Measurements from ENCODE around the gene SLC6A8. TPM values are rescaled to one million over a fixed set of nuclear protein-coding genes. Genes with fewer than 3 reads are reported as not detected.

SLC6A8 gene
- total and polyA plus RNA-seq, 2 experiments from 2014 or later, result 1.8 to 11.7 TPM

DNA sequence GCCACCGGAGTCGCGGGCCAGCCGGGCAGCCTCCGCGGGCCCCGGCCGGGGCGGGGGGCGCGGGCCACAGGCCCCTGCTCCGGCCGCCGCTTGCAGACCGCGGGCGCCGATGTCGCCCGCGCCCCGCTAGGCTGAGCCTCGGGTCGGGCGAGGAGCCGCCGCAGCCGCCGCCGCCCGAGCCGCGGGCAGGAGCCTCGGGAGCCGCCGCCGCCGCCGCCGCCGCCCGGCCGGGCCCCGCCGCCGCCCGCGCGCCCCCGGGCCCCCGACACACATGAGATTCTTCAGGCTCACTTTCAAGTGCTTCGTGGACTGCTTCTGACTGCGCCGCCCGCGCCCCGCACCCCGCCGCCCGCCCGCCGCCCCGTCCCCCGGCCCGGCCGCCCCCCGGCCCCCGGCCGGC is 345 bp downstream of the SLC6A8 start:
- H4K20me1 ChIP-seq (ENCODE audit: insufficient read depth), result no peaks in the 10 kb centered on the region
- in situ Hi-C loops (cut with MboI), result no loop called here
- DNase-seq, result peak; percentile 23
- H3F3A ChIP-seq (ENCODE audit: insufficient read depth), result no peaks in the 10 kb centered on the region
- no peaks in the 10 kb centered on the region for H3K27me3 ChIP-seq (replicated peaks; ENCODE audit: insufficient read depth)
- H3K9me2 ChIP-seq (ENCODE audit: insufficient read depth), result no peaks in the 10 kb centered on the region
- no peak overlapping the region for H3K27ac ChIP-seq
- H3K4me3 ChIP-seq, result no peak overlapping the region
- no CpG with 5 or more reads among the region's 69 CpGs for WGBS, 2 experiments (ENCODE audit: low coverage in 1 of 2, low lambda C conversion rate in 2 of 2, missing lambda C conversion rate in 2 of 2)
- no peaks in the 10 kb centered on the region for H3K36me3 ChIP-seq (ENCODE audit: low read depth)
- H3K9me3 ChIP-seq (ENCODE audit: low read depth), result no peaks in the 10 kb centered on the region
- TF ChIP-seq EZH2phosphoT487 (IDR thresholded peaks at IDR 0.05; ENCODE audit: insufficient read depth, low read depth) (no peak), EZH2 (IDR thresholded peaks at IDR 0.05; ENCODE audit: insufficient read depth, poor library complexity, severe bottlenecking) (no peak)
- H3K79me2 ChIP-seq (ENCODE audit: insufficient read depth), result no peaks in the 10 kb centered on the region
- no peak overlapping the region for H3K9ac ChIP-seq
- H3K4me1 ChIP-seq (ENCODE audit: insufficient read depth), result no peaks in the 10 kb centered on the region
- H3K4me2 ChIP-seq (ENCODE audit: unreplicated experiment), result no peak overlapping the region
- H2AFZ ChIP-seq, result no peak overlapping the region

DNA sequence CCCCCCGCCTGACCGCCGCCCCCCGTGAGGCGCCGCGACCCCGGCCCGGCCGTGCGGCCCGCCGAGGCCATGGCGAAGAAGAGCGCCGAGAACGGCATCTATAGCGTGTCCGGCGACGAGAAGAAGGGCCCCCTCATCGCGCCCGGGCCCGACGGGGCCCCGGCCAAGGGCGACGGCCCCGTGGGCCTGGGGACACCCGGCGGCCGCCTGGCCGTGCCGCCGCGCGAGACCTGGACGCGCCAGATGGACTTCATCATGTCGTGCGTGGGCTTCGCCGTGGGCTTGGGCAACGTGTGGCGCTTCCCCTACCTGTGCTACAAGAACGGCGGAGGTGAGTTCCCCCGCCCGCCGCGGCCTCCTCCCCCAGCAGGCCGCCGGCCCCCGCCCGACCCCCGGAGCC is 780 bp downstream of the SLC6A8 start:
- Histone ChIP-seq H3K36me3 (ENCODE audit: low read depth) (no peaks in the 10 kb centered on the region), H3K4me3 (peak overlapping the region; percentile 59), H3K4me2 (ENCODE audit: unreplicated experiment) (no peak overlapping the region), H3K27me3 (replicated peaks; ENCODE audit: insufficient read depth) (no peaks in the 10 kb centered on the region), H3K27ac (no peak overlapping the region), H3K9me3 (ENCODE audit: low read depth) (no peaks in the 10 kb centered on the region), H3K79me2 (ENCODE audit: insufficient read depth) (no peaks in the 10 kb centered on the region), H3K9me2 (ENCODE audit: insufficient read depth) (no peaks in the 10 kb centered on the region), H2AFZ (no peak overlapping the region), H3F3A (ENCODE audit: insufficient read depth) (no peaks in the 10 kb centered on the region), H3K9ac (peak overlapping the region; percentile 56), H3K4me1 (ENCODE audit: insufficient read depth) (no peaks in the 10 kb centered on the region), H4K20me1 (ENCODE audit: insufficient read depth) (no peaks in the 10 kb centered on the region)
- TF ChIP-seq EZH2 (IDR thresholded peaks at IDR 0.05; ENCODE audit: insufficient read depth, poor library complexity, severe bottlenecking), result no peak
- TF ChIP-seq EZH2phosphoT487 (IDR thresholded peaks at IDR 0.05; ENCODE audit: insufficient read depth, low read depth), result no peak
- in situ Hi-C loops (cut with MboI), result no loop called here
- peak; percentile 34 for DNase-seq
- WGBS, 2 experiments (ENCODE audit: low coverage in 1 of 2, low lambda C conversion rate in 2 of 2, missing lambda C conversion rate in 2 of 2), result 0% methylated on average over 2 to 10 of the region's 57 CpGs

DNA sequence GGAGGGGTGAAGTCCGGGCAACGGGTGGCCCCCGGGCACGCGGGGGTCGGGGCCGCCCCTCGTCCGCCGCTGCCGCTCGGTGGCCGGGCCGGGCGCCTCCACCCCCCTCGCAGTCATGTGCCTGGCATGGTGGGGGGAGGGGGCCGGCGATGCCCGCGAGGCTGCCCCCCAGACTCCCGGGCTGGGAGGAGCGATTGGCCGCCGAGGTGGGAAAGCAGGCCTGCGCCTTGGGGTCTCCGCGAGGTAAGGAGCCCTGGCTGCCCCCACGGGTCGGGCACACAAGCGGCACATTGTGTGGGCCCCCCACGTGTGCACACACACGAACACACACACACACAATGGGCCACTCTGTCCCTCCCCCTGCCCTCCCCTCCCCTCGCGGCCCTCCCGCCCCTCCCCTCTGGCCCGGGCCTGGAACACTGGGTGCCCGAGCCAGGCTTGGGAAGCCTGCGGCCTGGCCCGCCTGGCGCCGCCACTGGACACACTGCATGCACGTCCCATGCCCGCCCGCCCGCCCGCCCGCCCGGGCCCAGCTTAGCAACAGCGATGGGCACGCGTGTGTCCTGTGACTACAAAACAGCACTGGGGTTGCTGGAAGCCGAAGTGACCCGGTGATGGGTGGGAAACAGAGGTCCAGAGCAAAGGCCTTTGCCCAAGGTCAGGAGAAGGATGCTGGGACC is 1.3 kb downstream of the SLC6A8 start:
- in situ Hi-C loops (cut with MboI), result no loop called here
- Histone ChIP-seq H3F3A (ENCODE audit: insufficient read depth) (no peaks in the 10 kb centered on the region), H2AFZ (no peak overlapping the region), H3K4me2 (ENCODE audit: unreplicated experiment) (peak overlapping the region; percentile 35), H3K9me3 (ENCODE audit: low read depth) (no peaks in the 10 kb centered on the region), H3K27me3 (replicated peaks; ENCODE audit: insufficient read depth) (no peaks in the 10 kb centered on the region), H3K36me3 (ENCODE audit: low read depth) (no peaks in the 10 kb centered on the region), H4K20me1 (ENCODE audit: insufficient read depth) (no peaks in the 10 kb centered on the region), H3K4me3 (peak overlapping the region; percentile 59; the same call in 1 of the 2 replicates), H3K4me1 (ENCODE audit: insufficient read depth) (no peaks in the 10 kb centered on the region), H3K79me2 (ENCODE audit: insufficient read depth) (no peaks in the 10 kb centered on the region), H3K9ac (peak overlapping the region; percentile 57), H3K27ac (peak overlapping the region; percentile 52; the same call in 1 of the 2 replicates), H3K9me2 (ENCODE audit: insufficient read depth) (no peaks in the 10 kb centered on the region)
- TF ChIP-seq EZH2 (IDR thresholded peaks at IDR 0.05; ENCODE audit: insufficient read depth, poor library complexity, severe bottlenecking) (no peak), EZH2phosphoT487 (IDR thresholded peaks at IDR 0.05; ENCODE audit: insufficient read depth, low read depth) (no peak)
- WGBS, 2 experiments (ENCODE audit: low coverage in 1 of 2, low lambda C conversion rate in 2 of 2, missing lambda C conversion rate in 2 of 2), result 2 to 5% methylated on average over 8 to 22 of the region's 53 CpGs
- peak; percentile 70 for DNase-seq

DNA sequence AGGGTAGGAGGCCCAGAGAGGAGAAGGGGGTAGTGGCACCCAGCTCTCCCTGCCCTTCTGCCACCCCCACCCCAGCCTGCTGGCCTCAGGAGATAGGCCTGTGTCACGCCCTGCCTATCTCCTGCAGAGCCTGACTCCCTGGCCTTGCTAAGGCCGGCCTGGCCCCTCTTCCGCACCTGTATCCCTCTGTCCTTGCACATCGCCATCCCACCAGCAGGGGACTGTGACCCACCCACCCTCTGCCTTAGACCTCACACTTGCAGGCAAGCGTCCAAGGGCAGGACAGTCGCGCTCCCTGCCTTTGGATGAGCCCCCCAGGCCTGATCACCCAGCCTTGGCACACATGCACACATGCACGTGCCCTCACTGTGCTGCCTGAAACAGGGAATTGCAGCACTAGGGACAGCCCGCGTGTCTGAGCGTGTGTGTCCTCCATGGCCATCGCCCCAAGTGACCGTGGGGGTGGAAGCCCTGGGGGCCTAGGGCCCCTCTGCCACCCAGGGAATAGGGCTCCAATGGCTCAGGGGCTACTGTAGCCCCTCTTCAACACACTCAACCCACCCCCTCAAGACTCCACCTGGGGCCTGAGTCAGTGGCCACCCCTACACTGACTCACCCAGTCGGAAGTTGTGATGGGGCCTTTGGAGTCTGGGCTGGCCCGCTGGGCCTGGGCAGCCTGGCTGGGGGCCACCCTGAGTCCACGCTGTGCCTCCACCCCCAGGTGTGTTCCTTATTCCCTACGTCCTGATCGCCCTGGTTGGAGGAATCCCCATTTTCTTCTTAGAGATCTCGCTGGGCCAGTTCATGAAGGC is 2.1 kb downstream of the SLC6A8 start:
- H3K4me3 ChIP-seq, result peak overlapping the region; percentile 48; the same call in 1 of the 2 replicates
- in situ Hi-C loops (cut with MboI), result no loop called here
- no peaks in the 10 kb centered on the region for H3K9me3 ChIP-seq (ENCODE audit: low read depth)
- TF ChIP-seq EZH2phosphoT487 (IDR thresholded peaks at IDR 0.05; ENCODE audit: insufficient read depth, low read depth), result no peak
- TF ChIP-seq EZH2 (IDR thresholded peaks at IDR 0.05; ENCODE audit: insufficient read depth, poor library complexity, severe bottlenecking), result no peak
- H3K27me3 ChIP-seq (replicated peaks; ENCODE audit: insufficient read depth), result no peaks in the 10 kb centered on the region
- peak overlapping the region; percentile 35 for H3K4me2 ChIP-seq (ENCODE audit: unreplicated experiment)
- H3K79me2 ChIP-seq (ENCODE audit: insufficient read depth), result no peaks in the 10 kb centered on the region
- no peaks in the 10 kb centered on the region for H3K9me2 ChIP-seq (ENCODE audit: insufficient read depth)
- H3F3A ChIP-seq (ENCODE audit: insufficient read depth), result no peaks in the 10 kb centered on the region
- peak; percentile 52 for DNase-seq
- H3K4me1 ChIP-seq (ENCODE audit: insufficient read depth), result no peaks in the 10 kb centered on the region
- no peaks in the 10 kb centered on the region for H3K36me3 ChIP-seq (ENCODE audit: low read depth)
- 57 to 68% methylated on average over 8 to 10 of the region's 19 CpGs for WGBS, 2 experiments (ENCODE audit: low coverage in 1 of 2, low lambda C conversion rate in 2 of 2, missing lambda C conversion rate in 2 of 2)
- H4K20me1 ChIP-seq (ENCODE audit: insufficient read depth), result no peaks in the 10 kb centered on the region
- H2AFZ ChIP-seq, result no peak overlapping the region
- H3K9ac ChIP-seq, result peak overlapping the region; percentile 57
- peak overlapping the region; percentile 52; the same call in 1 of the 2 replicates for H3K27ac ChIP-seq
